ENCODE data around the gene PAFAH1B1. TPM values are rescaled to one million over a fixed set of nuclear protein-coding genes. Genes with fewer than 3 reads are reported as not detected.
A peak's percentile ranks its signal among the peaks of the same experiment; 100 is the strongest.

The PAFAH1B1 gene
- total and polyA plus RNA-seq, 10 of the 15 experiments (the other 5 are each of a cell fraction or from before 2014, with no cell fraction given) = 28.9 to 107 (median 49.1) TPM

DNA sequence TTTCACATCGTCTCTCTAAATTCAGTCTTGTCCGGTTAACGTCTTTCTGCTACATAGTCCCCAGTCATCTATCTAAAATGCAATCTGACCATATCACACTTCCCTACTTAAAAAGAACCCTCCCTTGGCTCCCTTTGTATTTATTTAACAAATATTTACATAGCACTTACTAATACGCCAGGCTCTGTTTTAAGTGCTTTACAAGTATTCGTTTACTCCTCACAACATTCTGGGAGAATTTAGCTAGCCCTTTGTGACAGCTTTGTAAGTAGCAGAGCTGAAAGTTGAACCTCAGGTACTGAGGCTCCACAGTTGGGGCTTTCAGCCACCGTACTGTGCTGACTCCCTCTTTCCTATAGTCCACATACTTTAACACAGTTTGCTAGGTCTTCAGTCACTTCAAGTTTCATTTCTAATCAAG is 9.2 kb downstream of the PAFAH1B1 start:
- FAIRE-seq (no peak), ATAC-seq (peak; percentile 35; the same call in 2 of the 3 replicates), DNase-seq (ENCODE audit: low read depth, low spot score) (no peak)
- ChIA-PET SMC1A (ENCODE audit: uncharacterized antibody, unreplicated experiment) (no interaction called here), CTCF (interaction anchor here (0.6 kb wide), 1 partner anchor 74 kb away, joined by 3 read pairs; no protein-coding TSS in a partner anchor), RAD21 (ENCODE audit: unreplicated experiment) (no interaction called here), POLR2A (interaction anchor here (0.6 to 1.0 kb wide), 2 partner anchors 13 to 20 kb away, joined by 3 to 4 read pairs; no protein-coding TSS in a partner anchor)
- Histone ChIP-seq H3K9ac (ENCODE audit: control insufficient read depth, insufficient read depth, low read length) (no peak overlapping the region), H3K9me3 (replicated peaks; ENCODE audit: control insufficient read depth, insufficient read depth, low read length) (no peaks in the 10 kb centered on the region), H3K79me2 (ENCODE audit: control insufficient read depth, insufficient read depth, low read length) (peaks cover 94% of the 10 kb centered on the region), H3K27ac (ENCODE audit: control insufficient read depth, insufficient read depth) (no peak overlapping the region), H3K4me2 (ENCODE audit: control insufficient read depth, insufficient read depth) (no peak overlapping the region), H3K4me1 (ENCODE audit: control insufficient read depth, insufficient read depth, low read length) (no peaks in the 10 kb centered on the region), H2AFZ (ENCODE audit: control insufficient read depth, low read depth, low read length) (no peak overlapping the region), H3K4me3 (no peak overlapping the region), H3K27me3 (replicated peaks in 1 of 2; ENCODE audit: control insufficient read depth in 2 of 2, insufficient read depth in 2 of 2, low read length in 1 of 2) (no peaks in the 10 kb centered on the region), H4K20me1 (ENCODE audit: control insufficient read depth, insufficient read depth) (0 out of 2 replicates have a peak, but pooled peaks cover 5% of the 10 kb centered on the region), H3K36me3 (ENCODE audit: control insufficient read depth in 2 of 2, insufficient read depth in 2 of 2, low read length in 1 of 2) (peaks cover 0 to 9% of the 10 kb centered on the region in 2 experiments; a peak in 2 of 4 replicates)
- intact Hi-C loops (cut with micrococcal nuclease; ENCODE audit: unreplicated experiment) = no loop called here
- WGBS (ENCODE audit: insufficient coverage, insufficient replicate concordance, low lambda C conversion rate, missing lambda C conversion rate) = 51% methylated on average over 6 of the region's 6 CpGs
- TF ChIP-seq, protein P1, sequence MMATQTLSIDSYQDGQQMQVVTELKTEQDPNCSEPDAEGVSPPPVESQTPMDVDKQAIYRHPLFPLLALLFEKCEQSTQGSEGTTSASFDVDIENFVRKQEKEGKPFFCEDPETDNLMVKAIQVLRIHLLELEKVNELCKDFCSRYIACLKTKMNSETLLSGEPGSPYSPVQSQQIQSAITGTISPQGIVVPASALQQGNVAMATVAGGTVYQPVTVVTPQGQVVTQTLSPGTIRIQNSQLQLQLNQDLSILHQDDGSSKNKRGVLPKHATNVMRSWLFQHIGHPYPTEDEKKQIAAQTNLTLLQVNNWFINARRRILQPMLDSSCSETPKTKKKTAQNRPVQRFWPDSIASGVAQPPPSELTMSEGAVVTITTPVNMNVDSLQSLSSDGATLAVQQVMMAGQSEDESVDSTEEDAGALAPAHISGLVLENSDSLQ (IDR thresholded peaks at IDR 0.05) = no peak
- TF ChIP-seq, protein P2, sequence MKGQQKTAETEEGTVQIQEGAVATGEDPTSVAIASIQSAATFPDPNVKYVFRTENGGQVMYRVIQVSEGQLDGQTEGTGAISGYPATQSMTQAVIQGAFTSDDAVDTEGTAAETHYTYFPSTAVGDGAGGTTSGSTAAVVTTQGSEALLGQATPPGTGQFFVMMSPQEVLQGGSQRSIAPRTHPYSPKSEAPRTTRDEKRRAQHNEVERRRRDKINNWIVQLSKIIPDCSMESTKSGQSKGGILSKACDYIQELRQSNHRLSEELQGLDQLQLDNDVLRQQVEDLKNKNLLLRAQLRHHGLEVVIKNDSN (IDR thresholded peaks at IDR 0.05; ENCODE audit: borderline replicate concordance, extremely low read length, insufficient read depth, low read depth, low read length) = no peak
- TF ChIP-seq MYC (IDR thresholded peaks at IDR 0.05; ENCODE audit: insufficient read depth, insufficient read length, insufficient replicate concordance, low read length, severe bottlenecking) (no peak), RAD51 (IDR thresholded peaks at IDR 0.05) (no peak), CHD4 (IDR thresholded peaks at IDR 0.05) (no peak), DPF2 (IDR thresholded peaks at IDR 0.05) (no peak), IKZF1 (conservative IDR thresholded peaks at IDR 0.05) (no peak), EED (IDR thresholded peaks at IDR 0.05; ENCODE audit: low read depth) (no peak)
- TF ChIP-seq, protein P3, sequence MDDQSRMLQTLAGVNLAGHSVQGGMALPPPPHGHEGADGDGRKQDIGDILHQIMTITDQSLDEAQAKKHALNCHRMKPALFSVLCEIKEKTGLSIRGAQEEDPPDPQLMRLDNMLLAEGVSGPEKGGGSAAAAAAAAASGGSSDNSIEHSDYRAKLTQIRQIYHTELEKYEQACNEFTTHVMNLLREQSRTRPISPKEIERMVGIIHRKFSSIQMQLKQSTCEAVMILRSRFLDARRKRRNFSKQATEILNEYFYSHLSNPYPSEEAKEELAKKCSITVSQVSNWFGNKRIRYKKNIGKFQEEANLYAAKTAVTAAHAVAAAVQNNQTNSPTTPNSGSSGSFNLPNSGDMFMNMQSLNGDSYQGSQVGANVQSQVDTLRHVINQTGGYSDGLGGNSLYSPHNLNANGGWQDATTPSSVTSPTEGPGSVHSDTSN (IDR thresholded peaks at IDR 0.05; ENCODE audit: insufficient replicate concordance, low read depth, low read length) = no peak
- TF ChIP-seq, protein P4, sequence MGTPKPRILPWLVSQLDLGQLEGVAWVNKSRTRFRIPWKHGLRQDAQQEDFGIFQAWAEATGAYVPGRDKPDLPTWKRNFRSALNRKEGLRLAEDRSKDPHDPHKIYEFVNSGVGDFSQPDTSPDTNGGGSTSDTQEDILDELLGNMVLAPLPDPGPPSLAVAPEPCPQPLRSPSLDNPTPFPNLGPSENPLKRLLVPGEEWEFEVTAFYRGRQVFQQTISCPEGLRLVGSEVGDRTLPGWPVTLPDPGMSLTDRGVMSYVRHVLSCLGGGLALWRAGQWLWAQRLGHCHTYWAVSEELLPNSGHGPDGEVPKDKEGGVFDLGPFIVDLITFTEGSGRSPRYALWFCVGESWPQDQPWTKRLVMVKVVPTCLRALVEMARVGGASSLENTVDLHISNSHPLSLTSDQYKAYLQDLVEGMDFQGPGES (IDR thresholded peaks at IDR 0.05) = no peak
- BruUV-seq (replicated peaks) = TSS peak; percentile 7
- in situ Hi-C loops (cut with MboI) = no loop called here
